Activated T-helper 17 cell treated with anti-CD3 and anti-CD28 coated beads, Interleukin-2, amount 50 U/mL, for 72 hours (primary cell): Measurements from ENCODE around the gene LEMD3. TPM values are rescaled to one million over a fixed set of nuclear protein-coding genes. Genes with fewer than 3 reads are reported as not detected.

Source experiments
- ATAC-seq: fragments of 150-1000 bp; cut with Tn5 transposase; replicated peaks from 2 replicates; pipeline ENCODE4 v1.10.0; 2021; ENCODE audit warnings: mild to moderate bottlenecking, moderate library complexity
- H3K27ac Mint-ChIP-seq: one replicate; pipeline ENCODE4 v1.8.0; 2022; ENCODE audit warnings: mixed read lengths
- H3K27me3 Mint-ChIP-seq: one replicate; pipeline ENCODE4 v1.8.0; 2022; ENCODE audit warnings: mixed read lengths
- H3K36me3 Mint-ChIP-seq: one replicate; pipeline ENCODE4 v1.8.0; 2022; ENCODE audit warnings: low read depth, mild to moderate bottlenecking, mixed read lengths
- H3K4me1 Mint-ChIP-seq: one replicate; pipeline ENCODE4 v1.8.0; 2022; ENCODE audit warnings: mixed read lengths
- H3K4me3 Mint-ChIP-seq: one replicate; pipeline ENCODE4 v1.8.0; 2022; ENCODE audit warnings: mild to moderate bottlenecking, mixed read lengths
- H3K9me3 Mint-ChIP-seq: one replicate; pipeline ENCODE4 v1.8.0; 2022; ENCODE audit warnings: mixed read lengths
- total RNA-seq, 2 donors: library from RNA; stranded (reverse); gene quantifications; one replicate each; pipeline ENCODE4 v1.2.3, GENCODE V29; 2022

LEMD3 gene
- total RNA-seq, 2 donors from 2014 or later: 18.2 to 21.1 TPM

GRCh38 chr12:65187665-65188064 lies 18.3 kb downstream of the LEMD3 start:
- Mint-ChIP-seq H3K4me1 (peaks cover 37% of the 10 kb centered on the region), H3K27ac (no peak overlapping the region), H3K9me3 (no peaks in the 10 kb centered on the region), H3K36me3 (peaks cover 34% of the 10 kb centered on the region), H3K27me3 (no peaks in the 10 kb centered on the region), H3K4me3 (no peak overlapping the region)
- no peak for ATAC-seq

- Mint-ChIP-seq H3K4me3 (no peak overlapping the region), H3K9me3 (no peaks in the 10 kb centered on the region), H3K36me3 (peaks cover 32% of the 10 kb centered on the region), H3K27ac (no peak overlapping the region), H3K27me3 (no peaks in the 10 kb centered on the region), H3K4me1 (peaks cover 39% of the 10 kb centered on the region)
- ATAC-seq: no peak
Measured at GRCh38 chr12:65188179-65188701, 18.9 kb downstream of the LEMD3 start.

GRCh38 chr12:65189028-65189718 lies 19.8 kb downstream of the LEMD3 start:
- peaks cover 33% of the 10 kb centered on the region for H3K4me1 Mint-ChIP-seq
- H3K4me3 Mint-ChIP-seq: no peak overlapping the region
- peaks cover 26% of the 10 kb centered on the region for H3K36me3 Mint-ChIP-seq
- H3K27me3 Mint-ChIP-seq: no peaks in the 10 kb centered on the region
- no peak overlapping the region for H3K27ac Mint-ChIP-seq
- no peak for ATAC-seq
- H3K9me3 Mint-ChIP-seq: no peaks in the 10 kb centered on the region

GRCh38 chr12:65192963-65193516 lies 23.7 kb downstream of the LEMD3 start:
- peaks cover 33% of the 10 kb centered on the region for H3K4me1 Mint-ChIP-seq
- ATAC-seq: no peak
- no peaks in the 10 kb centered on the region for H3K27me3 Mint-ChIP-seq
- no peak overlapping the region for H3K4me3 Mint-ChIP-seq
- H3K36me3 Mint-ChIP-seq: peaks cover 24% of the 10 kb centered on the region
- H3K9me3 Mint-ChIP-seq: peaks cover 3% of the 10 kb centered on the region
- H3K27ac Mint-ChIP-seq: no peak overlapping the region

- Mint-ChIP-seq H3K4me1 (peaks cover 25% of the 10 kb centered on the region), H3K4me3 (no peak overlapping the region), H3K27me3 (no peaks in the 10 kb centered on the region), H3K27ac (no peak overlapping the region), H3K9me3 (peaks cover 3% of the 10 kb centered on the region), H3K36me3 (peaks cover 25% of the 10 kb centered on the region)
- ATAC-seq: no peak
Measured at GRCh38 chr12:65194949-65195348, 25.6 kb downstream of the LEMD3 start.

- no peak for ATAC-seq
- no peak overlapping the region for H3K27ac Mint-ChIP-seq
- peaks cover 26% of the 10 kb centered on the region for H3K4me1 Mint-ChIP-seq
- H3K4me3 Mint-ChIP-seq: no peak overlapping the region
- H3K9me3 Mint-ChIP-seq: peaks cover 3% of the 10 kb centered on the region
- no peaks in the 10 kb centered on the region for H3K27me3 Mint-ChIP-seq
- H3K36me3 Mint-ChIP-seq: peaks cover 28% of the 10 kb centered on the region
Measured at GRCh38 chr12:65195387-65196055, 26.1 kb downstream of the LEMD3 start.

- H3K27ac Mint-ChIP-seq: peak overlapping the region; percentile 43
- H3K27me3 Mint-ChIP-seq: no peaks in the 10 kb centered on the region
- peak overlapping the region; percentile 44 for H3K4me3 Mint-ChIP-seq
- peaks cover 38% of the 10 kb centered on the region for H3K36me3 Mint-ChIP-seq
- H3K4me1 Mint-ChIP-seq: peaks cover 35% of the 10 kb centered on the region
- H3K9me3 Mint-ChIP-seq: peaks cover 3% of the 10 kb centered on the region
- ATAC-seq: peak; percentile 81
Measured at GRCh38 chr12:65196762-65197567, 27.6 kb downstream of the LEMD3 start.

- ATAC-seq: no peak
- Mint-ChIP-seq H3K4me1 (peaks cover 29% of the 10 kb centered on the region), H3K27ac (no peak overlapping the region), H3K36me3 (peaks cover 39% of the 10 kb centered on the region), H3K9me3 (peaks cover 3% of the 10 kb centered on the region), H3K27me3 (no peaks in the 10 kb centered on the region), H3K4me3 (no peak overlapping the region)
Measured at GRCh38 chr12:65199604-65200003, 30.2 kb downstream of the LEMD3 start.

- no peak overlapping the region for H3K4me3 Mint-ChIP-seq
- H3K27me3 Mint-ChIP-seq: no peaks in the 10 kb centered on the region
- H3K9me3 Mint-ChIP-seq: peaks cover 3% of the 10 kb centered on the region
- H3K36me3 Mint-ChIP-seq: peaks cover 37% of the 10 kb centered on the region
- H3K27ac Mint-ChIP-seq: no peak overlapping the region
- peaks cover 34% of the 10 kb centered on the region for H3K4me1 Mint-ChIP-seq
- ATAC-seq: peak; percentile 54
Measured at GRCh38 chr12:65200007-65200665, 30.8 kb downstream of the LEMD3 start.

- Mint-ChIP-seq H3K27ac (no peak overlapping the region), H3K36me3 (peaks cover 26% of the 10 kb centered on the region)
- ATAC-seq: no peak
Measured at GRCh38 chr12:65203376-65203775, 34.0 kb downstream of the LEMD3 start.

GRCh38 chr12:65204886-65205525 lies 35.6 kb downstream of the LEMD3 start:
- no peaks in the 10 kb centered on the region for H3K9me3 Mint-ChIP-seq
- ATAC-seq: no peak
- no peaks in the 10 kb centered on the region for H3K27me3 Mint-ChIP-seq
- H3K27ac Mint-ChIP-seq: peak overlapping the region; percentile 59
- no peak overlapping the region for H3K4me3 Mint-ChIP-seq
- H3K36me3 Mint-ChIP-seq: peaks cover 25% of the 10 kb centered on the region
- peaks cover 33% of the 10 kb centered on the region for H3K4me1 Mint-ChIP-seq

More at GRCh38 chr12:65203376-65203775, 34.0 kb downstream of the LEMD3 start:
- Mint-ChIP-seq H3K4me1 (peaks cover 28% of the 10 kb centered on the region), H3K9me3 (no peaks in the 10 kb centered on the region), H3K27me3 (no peaks in the 10 kb centered on the region), H3K4me3 (no peak overlapping the region)

- Mint-ChIP-seq H3K4me3 (no peak overlapping the region), H3K27me3 (no peaks in the 10 kb centered on the region), H3K9me3 (no peaks in the 10 kb centered on the region), H3K27ac (no peak overlapping the region), H3K36me3 (peaks cover 17% of the 10 kb centered on the region), H3K4me1 (peaks cover 25% of the 10 kb centered on the region)
- ATAC-seq: no peak
Measured at GRCh38 chr12:65205886-65206285, 36.5 kb downstream of the LEMD3 start.

- Mint-ChIP-seq H3K9me3 (no peaks in the 10 kb centered on the region), H3K36me3 (peaks cover 16% of the 10 kb centered on the region), H3K4me3 (peak overlapping the region; percentile 51), H3K27ac (peak overlapping the region; percentile 1), H3K4me1 (peaks cover 18% of the 10 kb centered on the region), H3K27me3 (no peaks in the 10 kb centered on the region)
- ATAC-seq: no peak
Measured at GRCh38 chr12:65208125-65208524, 38.7 kb downstream of the LEMD3 start.
